Ascending aorta (tissue), 2 donors: ENCODE results near the gene PIK3CA. TPM values are rescaled to one million over a fixed set of nuclear protein-coding genes. Genes with fewer than 3 reads are reported as not detected.
"Not testable (repeated sequence)": the region's sequence is repeated elsewhere in the genome, so short reads cannot be mapped to it uniquely, and the experiment has no call there.

Experiments used
- DNase-seq, 2 donors: peaks; one replicate each; pipeline ENCODE4 v3.0.0-alpha.2; 2019; ENCODE audit warnings: low spot score in 2 of 2
- H3K27ac ChIP-seq, 2 donors: fragments of 200-600 bp; sonication (generic); one replicate each; pipeline ENCODE4 v1.5.1; 2016 to 2017; ENCODE audit warnings: mild to moderate bottlenecking in 1 of 2
- H3K27me3 ChIP-seq: fragments of 200-600 bp; sonication (generic); one replicate; pipeline ENCODE4 v1.5.1; 2017
- H3K36me3 ChIP-seq, 2 donors: fragments of 200-600 bp; sonication (generic); one replicate each; pipeline ENCODE4 v1.5.1; 2016
- H3K4me1 ChIP-seq, 2 donors: fragments of 200-600 bp; sonication (generic); one replicate each; pipeline ENCODE4 v1.5.1; 2016 to 2017; ENCODE audit warnings: mild to moderate bottlenecking in 1 of 2
- H3K4me3 ChIP-seq, 2 donors: fragments of 200-600 bp; sonication (generic); one replicate each; pipeline ENCODE4 v1.5.1; 2016 to 2017; ENCODE audit warnings: mild to moderate bottlenecking in 1 of 2
- H3K9me3 ChIP-seq, 2 donors: fragments of 200-600 bp; sonication (generic); one replicate each; pipeline ENCODE4 v1.5.1; 2016
- intact Hi-C: fragments of 100-400 bp; cut with DNase I; formaldehyde crosslinking; loops from one replicate; pipeline ENCODE4 v1.15.1; 2023
- total RNA-seq: library from RNA; depleted of rRNA; stranded (reverse); fragments of >200 nt; gene quantifications from one replicate; pipeline ENCODE4 v1.1.0, GENCODE V29; 2016
- TF ChIP-seq, protein P1 (sequence below), 3 experiments: fragments of 200-600 bp in 2 of 3; fragments of 450-650 bp in 1 of 3; sonication (generic) in 2 of 3; IDR thresholded peaks; one replicate each; pipeline ENCODE4 v1.5.1; 2016 to 2019; ENCODE audit warnings: antibody characterized with exemption in 3 of 3, mild to moderate bottlenecking in 1 of 3, moderate library complexity in 1 of 3

Gene PIK3CA
- total RNA-seq, 1 donor from 2014 or later, result 12.7 TPM

DNA sequence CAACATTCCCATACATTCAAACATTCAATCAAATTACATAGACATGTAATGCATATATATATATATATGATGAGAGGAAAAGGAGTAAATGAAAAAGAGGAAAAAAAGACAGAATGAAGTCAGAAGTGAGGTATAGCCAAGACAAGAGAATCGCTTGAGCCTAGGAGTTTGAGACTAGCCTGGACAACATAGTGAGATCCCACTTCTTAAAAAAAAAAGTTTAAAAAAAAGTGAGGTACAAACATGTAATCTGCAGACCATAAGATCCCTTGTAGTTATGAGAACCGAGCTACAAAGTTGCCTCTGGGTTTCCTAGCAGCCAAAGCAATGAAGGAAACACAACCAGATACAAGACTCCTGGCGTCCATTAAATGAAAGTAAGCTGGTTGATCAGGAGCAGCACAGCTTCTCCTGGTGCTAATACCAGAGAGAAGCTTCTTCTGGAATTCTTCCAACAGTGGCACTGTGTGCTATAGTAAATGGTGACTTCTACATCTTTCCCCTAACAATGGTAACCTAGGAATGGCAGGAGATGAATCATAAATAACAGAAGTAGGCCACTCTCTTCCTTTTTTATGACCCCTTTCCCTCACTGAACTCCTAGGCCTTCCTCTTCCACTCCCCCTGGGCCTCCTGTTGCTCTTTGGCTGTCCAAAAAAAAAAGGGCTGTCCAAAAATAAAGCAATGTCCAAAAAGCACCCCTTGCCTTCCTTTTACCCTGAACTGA is 99.3 kb downstream of the PIK3CA start:
- Histone ChIP-seq H3K36me3 (peaks cover 3 to 31% of the 10 kb centered on the region in 2 donors), H3K9me3 (no peaks in the 10 kb centered on the region), H3K4me1 (no peaks in the 10 kb centered on the region), H3K27ac (no peak overlapping the region), H3K27me3 (no peaks in the 10 kb centered on the region), H3K4me3 (no peak overlapping the region)
- intact Hi-C loops, result no loop called here
- DNase-seq, result no peak
- TF ChIP-seq, protein P1, sequence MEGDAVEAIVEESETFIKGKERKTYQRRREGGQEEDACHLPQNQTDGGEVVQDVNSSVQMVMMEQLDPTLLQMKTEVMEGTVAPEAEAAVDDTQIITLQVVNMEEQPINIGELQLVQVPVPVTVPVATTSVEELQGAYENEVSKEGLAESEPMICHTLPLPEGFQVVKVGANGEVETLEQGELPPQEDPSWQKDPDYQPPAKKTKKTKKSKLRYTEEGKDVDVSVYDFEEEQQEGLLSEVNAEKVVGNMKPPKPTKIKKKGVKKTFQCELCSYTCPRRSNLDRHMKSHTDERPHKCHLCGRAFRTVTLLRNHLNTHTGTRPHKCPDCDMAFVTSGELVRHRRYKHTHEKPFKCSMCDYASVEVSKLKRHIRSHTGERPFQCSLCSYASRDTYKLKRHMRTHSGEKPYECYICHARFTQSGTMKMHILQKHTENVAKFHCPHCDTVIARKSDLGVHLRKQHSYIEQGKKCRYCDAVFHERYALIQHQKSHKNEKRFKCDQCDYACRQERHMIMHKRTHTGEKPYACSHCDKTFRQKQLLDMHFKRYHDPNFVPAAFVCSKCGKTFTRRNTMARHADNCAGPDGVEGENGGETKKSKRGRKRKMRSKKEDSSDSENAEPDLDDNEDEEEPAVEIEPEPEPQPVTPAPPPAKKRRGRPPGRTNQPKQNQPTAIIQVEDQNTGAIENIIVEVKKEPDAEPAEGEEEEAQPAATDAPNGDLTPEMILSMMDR (IDR thresholded peaks at IDR 0.05), result no peak

DNA sequence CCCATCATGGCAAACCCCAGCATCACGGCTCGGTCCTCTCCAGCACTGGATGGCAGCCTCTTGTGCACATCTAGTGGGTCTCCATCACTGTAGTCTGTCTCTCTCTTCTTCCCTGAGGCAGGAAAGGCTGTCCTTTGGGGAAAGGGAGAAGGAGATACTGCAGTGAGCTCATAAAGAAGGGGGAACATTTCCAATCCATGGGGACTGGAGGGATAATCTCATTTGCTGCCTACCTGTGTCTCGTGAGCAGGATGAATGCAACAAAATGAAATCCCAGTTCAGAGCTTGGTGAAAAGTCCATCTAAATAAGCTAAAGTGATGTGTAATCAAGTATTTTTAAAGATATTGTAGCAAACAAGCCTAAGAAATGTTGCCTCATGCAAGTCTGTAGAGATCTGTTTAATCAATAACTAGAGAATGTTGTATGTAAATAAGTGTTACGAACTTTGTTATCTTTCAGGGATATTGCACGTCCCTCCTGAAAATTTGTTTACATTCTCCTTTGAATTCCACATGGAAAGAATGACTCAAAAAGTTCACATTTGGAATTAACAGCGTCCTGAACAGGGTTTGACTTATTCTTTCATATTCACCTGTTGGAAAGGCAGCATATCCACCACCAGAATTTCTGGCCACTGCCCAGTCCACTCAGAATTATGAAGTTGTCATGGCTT is 102.8 kb downstream of the PIK3CA start, which contains the start of gene KCNMB3:
TSS of gene KCNMB3 (minus strand) at position 312 of the 674 bp plus-strand sequence. CDS start at position 188, 124 bp downstream.
- TF ChIP-seq, protein P1 (IDR thresholded peaks at IDR 0.05), result no peak
- intact Hi-C loops, result no loop called here

DNA sequence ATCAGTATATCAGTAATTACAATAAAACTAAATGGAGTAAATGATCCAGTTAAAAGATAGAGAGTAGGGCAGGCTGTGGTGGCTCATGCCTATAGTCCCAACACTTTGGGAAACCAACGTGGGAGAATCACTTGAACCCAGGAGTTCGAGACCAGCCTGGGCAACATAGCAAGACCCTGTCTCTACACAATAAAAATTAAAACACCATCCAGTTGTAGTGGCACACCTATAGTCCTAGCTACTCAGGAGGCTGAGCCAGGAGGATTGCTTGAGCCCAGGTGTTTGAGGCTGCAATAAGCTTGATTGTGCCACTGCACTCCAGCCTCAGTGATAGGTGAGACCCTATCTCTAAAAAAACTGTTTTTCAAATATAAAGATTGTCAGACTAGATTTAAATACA is 108.7 kb downstream of the PIK3CA start:
- Histone ChIP-seq H3K4me1 (no peaks in the 10 kb centered on the region), H3K9me3 (peaks cover 3 to 25% of the 10 kb centered on the region in 2 donors), H3K27me3 (no peaks in the 10 kb centered on the region), H3K27ac (no peak overlapping the region), H3K36me3 (no peaks in the 10 kb centered on the region), H3K4me3 (no peak overlapping the region)
- no peak for DNase-seq
- intact Hi-C loops, result no loop called here
- TF ChIP-seq, protein P1 (IDR thresholded peaks at IDR 0.05), result no peak

More for the DNA sequence above, 102.8 kb downstream of the PIK3CA start, which contains the start of gene KCNMB3:
- H3K9me3 ChIP-seq, result peaks cover 0 to 11% of the 10 kb centered on the region in 2 donors
- peaks cover 3 to 24% of the 10 kb centered on the region in 2 donors for H3K36me3 ChIP-seq
- DNase-seq, result no peak
- no peak within 1 kb of the TSS for H3K4me3 ChIP-seq
- no peaks in the 10 kb centered on the region for H3K4me1 ChIP-seq
- H3K27me3 ChIP-seq, result no peaks in the 10 kb centered on the region
- H3K27ac ChIP-seq, result no peak within 1 kb of the TSS

DNA sequence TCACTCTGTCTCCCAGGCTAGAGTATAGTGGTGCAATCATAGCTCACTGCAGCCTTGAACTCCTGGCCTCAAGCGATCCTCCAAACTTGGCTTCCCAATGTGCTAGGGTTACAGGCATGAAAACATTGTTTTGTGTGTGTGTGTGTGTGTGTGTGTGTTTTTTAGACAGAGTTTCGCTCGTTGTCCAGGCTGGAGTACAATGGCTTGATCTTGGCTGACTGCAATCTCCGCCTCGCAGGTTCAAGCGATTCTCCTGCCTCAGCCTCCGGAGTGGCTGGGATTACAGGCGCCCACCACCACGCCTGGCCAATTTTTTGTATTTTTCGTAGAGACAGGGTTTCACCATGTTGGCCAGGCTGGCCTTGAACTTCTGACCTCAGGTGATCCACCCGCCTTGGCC is 109.6 kb downstream of the PIK3CA start:
- DNase-seq, H3K27ac ChIP-seq, H3K4me3 ChIP-seq, H3K36me3 ChIP-seq, intact Hi-C loops, H3K4me1 ChIP-seq, H3K27me3 ChIP-seq: not testable (repeated sequence)
- peaks cover 3 to 25% of the 10 kb centered on the region in 2 donors for H3K9me3 ChIP-seq

DNA sequence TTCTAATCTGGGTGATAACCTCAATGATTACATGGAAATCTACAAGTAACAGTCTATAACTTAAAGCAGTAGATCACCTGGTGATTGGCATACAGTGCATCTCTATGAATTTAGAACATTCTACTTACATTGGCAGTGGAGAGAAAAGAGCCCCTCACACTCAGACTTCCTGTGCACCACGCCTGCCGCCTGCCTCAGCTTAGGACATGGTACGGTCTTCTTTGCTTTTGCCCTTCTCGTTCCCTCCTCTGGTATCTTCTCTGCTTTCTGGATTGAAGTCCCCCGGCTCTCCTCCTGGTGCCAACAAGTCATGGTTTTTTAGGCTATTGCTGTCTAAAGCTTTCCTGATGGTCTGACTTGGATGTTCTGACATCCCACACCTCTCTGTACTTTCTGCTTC is 110.7 kb downstream of the PIK3CA start:
- TF ChIP-seq, protein P1 (IDR thresholded peaks at IDR 0.05), result no peak
- DNase-seq, result no peak
- peaks cover 3 to 19% of the 10 kb centered on the region in 2 donors for H3K9me3 ChIP-seq

DNA sequence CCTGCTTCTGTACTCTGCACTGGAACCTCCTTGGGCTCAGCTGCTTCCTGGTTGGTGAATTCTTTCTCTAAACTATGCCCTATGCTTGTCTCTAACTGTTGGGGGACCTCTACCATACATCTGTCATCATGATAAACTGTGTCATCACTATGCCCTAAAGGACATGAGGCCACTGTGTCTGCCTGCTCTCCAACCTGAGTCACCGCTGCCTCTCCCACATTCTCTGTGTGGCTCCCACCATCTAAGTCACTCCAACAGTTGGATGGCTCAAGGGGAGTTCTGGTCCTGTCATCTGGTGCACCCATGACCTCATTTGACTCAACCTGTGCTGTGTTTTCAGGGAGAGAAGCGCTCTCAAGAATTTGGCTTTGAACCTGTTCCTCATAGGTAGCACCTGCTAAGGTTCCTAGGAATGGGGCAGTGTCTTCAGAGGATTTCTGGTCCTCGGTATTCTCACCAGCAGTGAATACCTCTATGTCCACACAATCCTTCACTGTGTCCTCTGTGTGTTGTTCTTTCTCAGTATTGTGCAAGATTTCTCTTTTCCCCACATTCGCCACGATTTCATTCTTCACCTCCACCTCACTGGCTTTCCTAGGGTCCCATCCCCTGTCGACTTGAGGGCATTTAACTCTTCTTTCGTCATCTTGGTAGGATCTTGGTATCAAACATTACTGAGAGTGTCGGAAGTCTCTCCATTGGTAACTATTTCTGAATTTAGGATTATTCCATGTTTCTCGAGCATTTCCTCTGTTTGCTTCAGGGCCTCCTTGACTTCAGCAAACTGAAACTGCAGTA is 112.0 kb downstream of the PIK3CA start:
- Histone ChIP-seq H3K4me3 (peak overlapping the region in 1 of 2 donors; percentile 67), H3K9me3 (peaks cover 3 to 19% of the 10 kb centered on the region in 2 donors)
- DNase-seq, H3K27ac ChIP-seq, H3K4me1 ChIP-seq, intact Hi-C loops, H3K36me3 ChIP-seq, H3K27me3 ChIP-seq: not testable (repeated sequence)

More for the DNA sequence above, 110.7 kb downstream of the PIK3CA start:
- H3K27me3 ChIP-seq, result no peaks in the 10 kb centered on the region
- no peaks in the 10 kb centered on the region for H3K36me3 ChIP-seq
- no peaks in the 10 kb centered on the region for H3K4me1 ChIP-seq
- no peak overlapping the region for H3K4me3 ChIP-seq
- no peak overlapping the region for H3K27ac ChIP-seq
- intact Hi-C loops, result no loop called here
